ENCODE data around the gene DISP3.

DISP3 gene

GRCh38 chr1:11505591-11506538, 26.9 kb downstream of the DISP3 start:
- H3K36me3 Mint-ChIP-seq (ENCODE audit: low read depth), result peaks cover 9% of the 10 kb centered on the region
- peaks cover 14% of the 10 kb centered on the region for H3K27me3 Mint-ChIP-seq
- no peaks in the 10 kb centered on the region for H3K4me1 Mint-ChIP-seq (ENCODE audit: low read depth)
- DNase-seq, result no peak
- H3K9me3 Mint-ChIP-seq, result peaks cover 53% of the 10 kb centered on the region
- no peak overlapping the region for H3K27ac Mint-ChIP-seq
- no peak overlapping the region for H3K4me3 Mint-ChIP-seq

- DNase-seq, result no peak
- no peak overlapping the region for H3K4me3 Mint-ChIP-seq
- peaks cover 8% of the 10 kb centered on the region for H3K27me3 Mint-ChIP-seq
- H3K9me3 Mint-ChIP-seq, result peaks cover 50% of the 10 kb centered on the region
- no peak overlapping the region for H3K27ac Mint-ChIP-seq
- peaks cover 9% of the 10 kb centered on the region for H3K36me3 Mint-ChIP-seq (ENCODE audit: low read depth)
- H3K4me1 Mint-ChIP-seq (ENCODE audit: low read depth), result no peaks in the 10 kb centered on the region
These were observed 28.4 kb downstream of the DISP3 start for GRCh38 chr1:11507309-11507708.

GRCh38 chr1:11513681-11514080, 34.7 kb downstream of the DISP3 start:
- Mint-ChIP-seq H3K27ac (no peak overlapping the region), H3K36me3 (ENCODE audit: low read depth) (no peaks in the 10 kb centered on the region), H3K27me3 (peaks cover 9% of the 10 kb centered on the region)

GRCh38 chr1:11514366-11514765, 35.4 kb downstream of the DISP3 start:
- Mint-ChIP-seq H3K4me1 (ENCODE audit: low read depth) (no peaks in the 10 kb centered on the region), H3K9me3 (peaks cover 11% of the 10 kb centered on the region), H3K36me3 (ENCODE audit: low read depth) (no peaks in the 10 kb centered on the region), H3K27me3 (peaks cover 9% of the 10 kb centered on the region), H3K27ac (no peak overlapping the region), H3K4me3 (no peak overlapping the region)
- no peak for DNase-seq

More at GRCh38 chr1:11513681-11514080, 34.7 kb downstream of the DISP3 start:
- DNase-seq, result no peak
- Mint-ChIP-seq H3K4me1 (ENCODE audit: low read depth) (no peaks in the 10 kb centered on the region), H3K9me3 (peaks cover 18% of the 10 kb centered on the region), H3K4me3 (no peak overlapping the region)

- Mint-ChIP-seq H3K27me3 (peaks cover 9% of the 10 kb centered on the region), H3K4me1 (ENCODE audit: low read depth) (no peaks in the 10 kb centered on the region), H3K36me3 (ENCODE audit: low read depth) (no peaks in the 10 kb centered on the region), H3K27ac (no peak overlapping the region), H3K9me3 (peaks cover 11% of the 10 kb centered on the region), H3K4me3 (no peak overlapping the region)
- peak; percentile 15 for DNase-seq
These were observed 36.7 kb downstream of the DISP3 start for GRCh38 chr1:11515368-11516300.

GRCh38 chr1:11516961-11517635, 38.1 kb downstream of the DISP3 start:
- H3K27me3 Mint-ChIP-seq, result peaks cover 6% of the 10 kb centered on the region
- peaks cover 11% of the 10 kb centered on the region for H3K9me3 Mint-ChIP-seq
- no peaks in the 10 kb centered on the region for H3K36me3 Mint-ChIP-seq (ENCODE audit: low read depth)
- H3K4me1 Mint-ChIP-seq (ENCODE audit: low read depth), result no peaks in the 10 kb centered on the region
- peak; percentile 2 for DNase-seq
- no peak overlapping the region for H3K27ac Mint-ChIP-seq
- no peak overlapping the region for H3K4me3 Mint-ChIP-seq

GRCh38 chr1:11518016-11518701, 39.2 kb downstream of the DISP3 start:
- Mint-ChIP-seq H3K4me1 (ENCODE audit: low read depth) (no peaks in the 10 kb centered on the region), H3K36me3 (ENCODE audit: low read depth) (no peaks in the 10 kb centered on the region), H3K9me3 (peaks cover 5% of the 10 kb centered on the region), H3K27me3 (no peaks in the 10 kb centered on the region), H3K27ac (no peak overlapping the region), H3K4me3 (no peak overlapping the region)
- DNase-seq, result peak; percentile 7

- Mint-ChIP-seq H3K4me3 (no peak overlapping the region), H3K9me3 (no peaks in the 10 kb centered on the region), H3K27ac (no peak overlapping the region), H3K27me3 (no peaks in the 10 kb centered on the region), H3K36me3 (ENCODE audit: low read depth) (no peaks in the 10 kb centered on the region), H3K4me1 (ENCODE audit: low read depth) (no peaks in the 10 kb centered on the region)
- DNase-seq, result no peak
These were observed 40.1 kb downstream of the DISP3 start for GRCh38 chr1:11518791-11519628.

GRCh38 chr1:11519629-11520031, 40.7 kb downstream of the DISP3 start:
- DNase-seq, result peak; percentile 20
- no peak overlapping the region for H3K27ac Mint-ChIP-seq

GRCh38 chr1:11520531-11521233, 41.7 kb downstream of the DISP3 start:
- Mint-ChIP-seq H3K27me3 (no peaks in the 10 kb centered on the region), H3K4me1 (ENCODE audit: low read depth) (no peaks in the 10 kb centered on the region), H3K36me3 (ENCODE audit: low read depth) (no peaks in the 10 kb centered on the region), H3K9me3 (no peaks in the 10 kb centered on the region), H3K27ac (no peak overlapping the region), H3K4me3 (no peak overlapping the region)
- DNase-seq, result peak; percentile 9

More at GRCh38 chr1:11519629-11520031, 40.7 kb downstream of the DISP3 start:
- Mint-ChIP-seq H3K4me1 (ENCODE audit: low read depth) (no peaks in the 10 kb centered on the region), H3K4me3 (no peak overlapping the region), H3K9me3 (no peaks in the 10 kb centered on the region), H3K27me3 (no peaks in the 10 kb centered on the region), H3K36me3 (ENCODE audit: low read depth) (no peaks in the 10 kb centered on the region)

GRCh38 chr1:11521582-11522399, 42.8 kb downstream of the DISP3 start:
- Mint-ChIP-seq H3K36me3 (ENCODE audit: low read depth) (no peaks in the 10 kb centered on the region), H3K27me3 (no peaks in the 10 kb centered on the region), H3K4me3 (no peak overlapping the region), H3K4me1 (ENCODE audit: low read depth) (no peaks in the 10 kb centered on the region), H3K27ac (no peak overlapping the region), H3K9me3 (no peaks in the 10 kb centered on the region)
- peak; percentile 6 for DNase-seq

Data from activated T-cell treated with anti-CD3 and anti-CD28 coated beads, Interleukin-2, amount 50 U/mL, for 24 hours (primary cell).